Sciatic nerve (tissue), 2 donors: ENCODE measurements around the gene TELO2. TPM values are rescaled to one million over a fixed set of nuclear protein-coding genes. Genes with fewer than 3 reads are reported as not detected.
A peak's percentile ranks its signal among the peaks of the same experiment; 100 is the strongest.

Experiments used
- ATAC-seq: fragments of 200-7000 bp; cut with Tn5 transposase; one replicate; pipeline ENCODE4 v1.9.1; 2020; ENCODE audit warnings: mild to moderate bottlenecking, moderate library complexity
- DNase-seq: peaks from one replicate; pipeline ENCODE4 v3.0.0-alpha.2; 2020; ENCODE audit warnings: low spot score
- intact Hi-C: fragments of 100-400 bp; cut with DNase I; formaldehyde crosslinking; loops from one replicate; pipeline ENCODE4 v1.14.2; 2022
- total RNA-seq: library from RNA; stranded (reverse); fragmentation: NEBNext Ultra II Directional; extraction: Animal tissue kit (Norgen Biotek cat#: 25700); gene quantifications from one replicate; pipeline ENCODE4 v1.2.1, GENCODE V29; 2021
- donor health status: DM: no; HTN: no; CAD: no.
- donor health status: DM: no; HTN: no; CAD: no.

The TELO2 gene
- 27.9 TPM for total RNA-seq

- peak; percentile 91 for DNase-seq
- intact Hi-C loops = no loop called here
- ATAC-seq = peak; percentile 96
These were observed at the start of gene TELO2 for GRCh38 chr16:1492923-1493745. Gene TELO2, plus strand, starts transcription at chr16:1493360. Its CDS starts 922 bp downstream, at chr16:1494282.

- ATAC-seq (no peak), DNase-seq (no peak)
- intact Hi-C loops = no loop called here
These were observed 49.7 kb upstream of the TELO2 start for GRCh38 chr16:1443403-1443973.

- intact Hi-C loops = no loop called here
- no peak for DNase-seq
- no peak for ATAC-seq
These were observed 49.0 kb upstream of the TELO2 start, which contains the start of gene CCDC154 for GRCh38 chr16:1443980-1444729. Gene CCDC154, minus strand, starts transcription at chr16:1444556. Its CDS starts 234 bp downstream, at chr16:1444322.

- DNase-seq = no peak
- intact Hi-C loops = no loop called here
- no peak for ATAC-seq
These were observed 48.2 kb upstream of the TELO2 start for GRCh38 chr16:1444730-1445517.

GRCh38 chr16:1445518-1446203 lies 47.5 kb upstream of the TELO2 start:
- intact Hi-C loops = no loop called here
- DNase-seq (no peak), ATAC-seq (no peak)

- DNase-seq (no peak), ATAC-seq (no peak)
- intact Hi-C loops = no loop called here
These were observed 46.7 kb upstream of the TELO2 start for GRCh38 chr16:1446296-1447080.

GRCh38 chr16:1447965-1448364 lies 45.2 kb upstream of the TELO2 start:
- no peak for DNase-seq

GRCh38 chr16:1448536-1449116 lies 44.5 kb upstream of the TELO2 start:
- intact Hi-C loops = no loop called here
- ATAC-seq = no peak

More at GRCh38 chr16:1447965-1448364, 45.2 kb upstream of the TELO2 start:
- intact Hi-C loops = no loop called here
- no peak for ATAC-seq

GRCh38 chr16:1449201-1449788 lies 43.9 kb upstream of the TELO2 start:
- ATAC-seq (no peak), DNase-seq (no peak)
- intact Hi-C loops = no loop called here

More at GRCh38 chr16:1448536-1449116, 44.5 kb upstream of the TELO2 start:
- no peak for DNase-seq

- intact Hi-C loops = no loop called here
- DNase-seq (no peak), ATAC-seq (no peak)
These were observed 42.9 kb upstream of the TELO2 start for GRCh38 chr16:1450218-1450617.

GRCh38 chr16:1450841-1451240 lies 42.3 kb upstream of the TELO2 start:
- DNase-seq (no peak), ATAC-seq (no peak)
- intact Hi-C loops = no loop called here

- ATAC-seq (no peak), DNase-seq (no peak)
- intact Hi-C loops = no loop called here
These were observed 41.3 kb upstream of the TELO2 start for GRCh38 chr16:1451702-1452392.

- intact Hi-C loops = no loop called here
- no peak for ATAC-seq
- DNase-seq = no peak
These were observed 40.6 kb upstream of the TELO2 start for GRCh38 chr16:1452530-1452929.

GRCh38 chr16:1453316-1453715 lies 39.8 kb upstream of the TELO2 start:
- DNase-seq (no peak), ATAC-seq (no peak)
- intact Hi-C loops = no loop called here

GRCh38 chr16:1454561-1454960 lies 38.6 kb upstream of the TELO2 start:
- intact Hi-C loops = no loop called here
- ATAC-seq (no peak), DNase-seq (no peak)
